ENCODE data around the gene DOCK2.

DOCK2 gene

GRCh38 chr5:169732841-169733240 is 95.8 kb downstream of the DOCK2 start:
- TF ChIP-seq, protein P1, sequence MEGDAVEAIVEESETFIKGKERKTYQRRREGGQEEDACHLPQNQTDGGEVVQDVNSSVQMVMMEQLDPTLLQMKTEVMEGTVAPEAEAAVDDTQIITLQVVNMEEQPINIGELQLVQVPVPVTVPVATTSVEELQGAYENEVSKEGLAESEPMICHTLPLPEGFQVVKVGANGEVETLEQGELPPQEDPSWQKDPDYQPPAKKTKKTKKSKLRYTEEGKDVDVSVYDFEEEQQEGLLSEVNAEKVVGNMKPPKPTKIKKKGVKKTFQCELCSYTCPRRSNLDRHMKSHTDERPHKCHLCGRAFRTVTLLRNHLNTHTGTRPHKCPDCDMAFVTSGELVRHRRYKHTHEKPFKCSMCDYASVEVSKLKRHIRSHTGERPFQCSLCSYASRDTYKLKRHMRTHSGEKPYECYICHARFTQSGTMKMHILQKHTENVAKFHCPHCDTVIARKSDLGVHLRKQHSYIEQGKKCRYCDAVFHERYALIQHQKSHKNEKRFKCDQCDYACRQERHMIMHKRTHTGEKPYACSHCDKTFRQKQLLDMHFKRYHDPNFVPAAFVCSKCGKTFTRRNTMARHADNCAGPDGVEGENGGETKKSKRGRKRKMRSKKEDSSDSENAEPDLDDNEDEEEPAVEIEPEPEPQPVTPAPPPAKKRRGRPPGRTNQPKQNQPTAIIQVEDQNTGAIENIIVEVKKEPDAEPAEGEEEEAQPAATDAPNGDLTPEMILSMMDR (IDR thresholded peaks at IDR 0.05; ENCODE audit: low read depth, low read length), result no peak
- no peak for DNase-seq (ENCODE audit: extremely low read depth, low read depth)

DNA sequence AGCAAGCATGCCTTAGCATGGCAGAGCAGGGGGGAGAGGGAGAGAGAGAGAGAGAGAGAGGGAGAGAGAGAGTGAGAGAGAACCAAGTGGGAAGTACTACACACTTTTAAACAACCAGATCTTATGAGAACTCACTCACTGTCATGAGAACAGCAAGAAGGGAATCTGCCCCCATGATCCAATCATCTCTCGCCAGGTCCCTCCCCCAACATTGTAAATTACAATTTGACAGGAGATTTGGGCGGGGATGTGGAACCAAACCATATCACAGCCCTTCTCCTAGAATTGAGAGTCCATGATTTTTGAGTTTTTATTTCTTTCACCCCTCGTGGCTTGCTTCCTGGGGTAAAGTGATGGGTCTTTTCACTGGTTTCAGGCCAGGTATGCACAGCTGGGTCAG is 98.8 kb downstream of the DOCK2 start:
- DNase-seq (ENCODE audit: extremely low read depth, low read depth), result no peak
- TF ChIP-seq, protein P1 (IDR thresholded peaks at IDR 0.05; ENCODE audit: low read depth, low read length), result no peak

DNA sequence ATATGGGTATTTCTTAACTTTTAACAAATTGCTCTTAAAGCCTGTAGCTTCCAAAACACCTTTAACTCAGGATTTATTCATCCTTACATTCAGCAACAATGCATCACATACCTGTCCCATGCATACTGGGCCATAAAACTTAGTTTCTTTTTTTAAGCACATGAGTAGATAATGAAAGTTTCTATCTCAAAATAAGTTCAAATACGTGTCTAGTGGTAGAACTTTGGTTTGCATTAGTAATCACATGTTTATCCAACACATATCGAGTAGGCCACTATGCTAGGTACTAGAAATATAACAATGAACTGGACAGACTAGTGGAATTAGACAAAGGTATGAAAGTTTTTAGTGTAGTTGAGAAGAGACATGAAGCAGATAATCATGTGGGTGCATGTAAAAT is 99.6 kb downstream of the DOCK2 start:
- TF ChIP-seq, protein P1 (IDR thresholded peaks at IDR 0.05; ENCODE audit: low read depth, low read length), result no peak
- DNase-seq (ENCODE audit: extremely low read depth, low read depth), result no peak

GRCh38 chr5:169740435-169740834 is 103.4 kb downstream of the DOCK2 start:
- TF ChIP-seq, protein P1 (IDR thresholded peaks at IDR 0.05; ENCODE audit: low read depth, low read length), result no peak
- no peak for DNase-seq (ENCODE audit: extremely low read depth, low read depth)

DNA sequence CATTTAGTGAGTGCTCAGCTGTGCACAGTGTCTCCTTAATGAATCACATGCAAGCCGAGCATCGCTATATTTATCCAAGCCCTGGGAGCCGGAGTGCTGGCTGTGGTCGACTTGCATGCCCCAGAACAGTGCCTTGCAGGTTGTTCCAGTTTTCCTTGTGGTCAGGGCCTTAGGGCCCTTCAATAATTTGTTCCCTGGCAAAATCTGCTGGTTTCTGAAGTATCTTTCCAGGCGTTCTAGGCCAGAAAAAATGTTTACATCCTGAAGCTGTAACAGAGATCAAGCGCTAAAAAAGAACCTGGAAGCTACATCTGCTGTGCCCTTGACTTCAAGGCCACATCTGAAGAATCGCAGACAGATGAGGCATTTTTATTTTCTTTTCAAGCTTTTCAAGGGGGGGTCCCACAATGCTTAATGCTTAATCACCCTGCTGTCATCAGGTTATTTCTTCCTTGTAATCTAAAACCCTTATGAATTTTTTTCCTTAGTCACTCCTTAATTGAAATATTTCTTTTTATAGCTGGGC is 105.8 kb downstream of the DOCK2 start:
- peak; percentile 77 for DNase-seq (ENCODE audit: extremely low read depth, low read depth)
- TF ChIP-seq, protein P1 (IDR thresholded peaks at IDR 0.05; ENCODE audit: low read depth, low read length), result no peak

GRCh38 chr5:169744336-169744735 is 107.3 kb downstream of the DOCK2 start:
- TF ChIP-seq, protein P1 (IDR thresholded peaks at IDR 0.05; ENCODE audit: low read depth, low read length), result no peak
- DNase-seq (ENCODE audit: extremely low read depth, low read depth), result no peak

DNA sequence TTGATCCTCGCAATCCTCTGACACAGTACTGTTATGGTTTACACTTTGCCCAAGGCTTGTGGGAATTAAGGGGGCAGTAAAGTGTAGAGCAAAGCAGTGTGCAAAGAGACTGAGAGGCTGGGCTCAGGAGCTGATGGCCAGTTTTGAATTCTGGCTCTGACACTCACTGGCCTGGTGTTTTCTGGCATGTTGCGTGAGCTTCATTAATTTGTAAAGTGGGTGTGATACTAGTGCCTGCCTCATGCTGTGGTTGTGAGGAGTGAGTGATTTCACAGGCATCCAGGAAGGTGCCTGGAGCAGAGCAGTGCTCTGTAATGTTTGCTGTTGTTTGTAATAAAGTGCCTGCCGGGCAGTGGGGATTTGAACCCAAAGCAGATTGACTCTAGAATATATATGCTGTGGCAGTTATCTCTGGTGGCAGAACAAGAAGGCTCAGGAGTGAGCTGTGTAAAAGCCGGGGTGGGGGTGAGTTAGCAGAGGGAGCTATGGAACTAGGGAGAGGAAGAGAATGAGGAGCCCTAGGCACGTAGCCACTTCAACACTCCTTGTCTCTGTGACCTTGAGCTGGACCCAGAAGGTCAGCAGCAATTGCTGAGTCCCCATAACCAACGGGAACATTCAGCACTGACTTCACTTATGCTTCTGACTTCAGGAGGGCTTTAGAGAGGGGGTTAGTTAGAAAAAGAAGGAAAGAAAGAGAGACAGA is 108.5 kb downstream of the DOCK2 start:
- TF ChIP-seq, protein P1 (IDR thresholded peaks at IDR 0.05; ENCODE audit: low read depth, low read length), result no peak
- DNase-seq (ENCODE audit: extremely low read depth, low read depth), result peak; percentile 35
